Esophagus squamous epithelium (tissue), 5 donors: ENCODE data around the gene MVB12B. TPM values are rescaled to one million over a fixed set of nuclear protein-coding genes. Genes with fewer than 3 reads are reported as not detected.
A peak's percentile ranks its signal among the peaks of the same experiment; 100 is the strongest.

Experiments used
- DNase-seq: peaks from one replicate; lab custom pipeline; 2025; lab: John Stamatoyannopoulos, UW
- H3K27ac ChIP-seq, 4 donors: fragments of 200-600 bp; sonication (generic); one replicate each; pipeline ENCODE4 v1.5.1; 2016 to 2019; ENCODE audit warnings: mild to moderate bottlenecking in 1 of 4
- H3K27me3 ChIP-seq, 4 donors: fragments of 200-600 bp; sonication (generic); 1 replicate in 3 of 4; 2 replicates in 1 of 4; pipeline versions ENCODE4 v1.5.1 to v1.6.0; 2017 to 2021; ENCODE audit warnings: antibody characterized with exemption in 1 of 4
- H3K36me3 ChIP-seq, 3 donors: fragments of 200-600 bp; sonication (generic); one replicate each; pipeline ENCODE4 v1.5.1; 2016 to 2019
- H3K4me1 ChIP-seq, 3 donors: fragments of 200-600 bp; sonication (generic); one replicate each; pipeline ENCODE4 v1.5.1; 2017 to 2019
- H3K4me3 ChIP-seq, 4 donors: fragments of 200-600 bp; sonication (generic); 1 replicate in 3 of 4; 2 replicates in 1 of 4; pipeline ENCODE4 v1.5.1; 2016 to 2019; ENCODE audit warnings: mild to moderate bottlenecking in 2 of 4, moderate library complexity in 1 of 4
- H3K9me3 ChIP-seq, 3 donors: fragments of 200-600 bp; sonication (generic); one replicate each; pipeline ENCODE4 v1.5.1; 2016 to 2019
- POLR2A ChIP-seq, 4 donors: fragments of 450-650 bp; IDR thresholded peaks; one replicate each; pipeline ENCODE4 v1.6.1; 2017; ENCODE audit warnings: antibody characterized with exemption in 4 of 4, mild to moderate bottlenecking in 4 of 4, moderate library complexity in 3 of 4
- WGBS, 2 donors: methylation state at CpG; one replicate each; pipeline ENCODE4 v1.1.5; 2018; 5-methylcytosine and 5-hydroxymethylcytosine counted together
- intact Hi-C: fragments of 100-400 bp; cut with DNase I; formaldehyde crosslinking; loops from one replicate; pipeline ENCODE4 v1.15.0; 2022
- total RNA-seq, 4 donors: library from RNA; depleted of rRNA; stranded (reverse); fragments of >200 nt; gene quantifications; one replicate each; pipeline ENCODE4 v1.1.0, GENCODE V29; 2016
- TF ChIP-seq, protein P1 (sequence below), 6 experiments: fragments of 450-650 bp in 4 of 6; fragments of 200-600 bp in 2 of 6; sonication (generic) in 2 of 6; IDR thresholded peaks; one replicate each; pipeline ENCODE4 v1.5.1; 2016 to 2019; ENCODE audit warnings: antibody characterized with exemption in 6 of 6, mild to moderate bottlenecking in 4 of 6, moderate library complexity in 4 of 6
- donor health status: DM: yes; HTN: yes; CAD: no.

Gene MVB12B
- total RNA-seq, 4 donors from 2014 or later = 3.2 to 13.2 (median 5.3) TPM

DNA sequence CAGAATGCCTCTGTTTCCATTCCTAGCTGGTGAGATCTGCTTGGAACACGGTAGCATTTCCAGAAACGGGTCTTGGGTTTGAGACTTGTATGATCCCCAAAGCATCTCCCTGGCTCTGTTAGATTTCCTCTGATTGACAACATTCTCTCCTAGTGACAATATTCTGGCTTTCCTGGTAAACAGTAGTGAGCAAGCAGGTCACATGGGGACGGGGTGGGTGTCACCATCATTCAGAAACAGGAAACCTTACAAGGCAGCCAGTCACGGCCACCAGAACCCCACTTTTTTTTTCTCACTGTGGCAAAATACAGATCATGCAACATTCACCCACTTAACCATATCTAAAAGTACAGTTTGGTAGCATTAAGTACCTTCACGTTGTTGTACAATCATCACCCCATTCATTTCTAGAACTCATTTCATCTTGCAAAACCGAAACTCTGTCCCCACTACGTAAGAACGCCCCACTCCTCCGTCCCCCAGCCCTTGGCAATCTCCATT lies 197.0 kb downstream of the MVB12B start:
- peaks cover 0 to 37% (median 0%) of the 10 kb centered on the region in 3 donors for H3K4me1 ChIP-seq
- intact Hi-C loops = no loop called here
- 38 to 51% methylated on average over 9 of the region's 9 CpGs for WGBS, 2 donors
- H3K27me3 ChIP-seq = peaks cover 0 to 85% (median 2%) of the 10 kb centered on the region in 4 donors
- no peak for DNase-seq
- TF ChIP-seq, protein P1, sequence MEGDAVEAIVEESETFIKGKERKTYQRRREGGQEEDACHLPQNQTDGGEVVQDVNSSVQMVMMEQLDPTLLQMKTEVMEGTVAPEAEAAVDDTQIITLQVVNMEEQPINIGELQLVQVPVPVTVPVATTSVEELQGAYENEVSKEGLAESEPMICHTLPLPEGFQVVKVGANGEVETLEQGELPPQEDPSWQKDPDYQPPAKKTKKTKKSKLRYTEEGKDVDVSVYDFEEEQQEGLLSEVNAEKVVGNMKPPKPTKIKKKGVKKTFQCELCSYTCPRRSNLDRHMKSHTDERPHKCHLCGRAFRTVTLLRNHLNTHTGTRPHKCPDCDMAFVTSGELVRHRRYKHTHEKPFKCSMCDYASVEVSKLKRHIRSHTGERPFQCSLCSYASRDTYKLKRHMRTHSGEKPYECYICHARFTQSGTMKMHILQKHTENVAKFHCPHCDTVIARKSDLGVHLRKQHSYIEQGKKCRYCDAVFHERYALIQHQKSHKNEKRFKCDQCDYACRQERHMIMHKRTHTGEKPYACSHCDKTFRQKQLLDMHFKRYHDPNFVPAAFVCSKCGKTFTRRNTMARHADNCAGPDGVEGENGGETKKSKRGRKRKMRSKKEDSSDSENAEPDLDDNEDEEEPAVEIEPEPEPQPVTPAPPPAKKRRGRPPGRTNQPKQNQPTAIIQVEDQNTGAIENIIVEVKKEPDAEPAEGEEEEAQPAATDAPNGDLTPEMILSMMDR (IDR thresholded peaks at IDR 0.05) = no peak
- TF ChIP-seq POLR2A (IDR thresholded peaks at IDR 0.05) = no peak
- no peaks in the 10 kb centered on the region for H3K9me3 ChIP-seq
- peak overlapping the region in 3 of 4 donors; percentile 27 to 40 (median 38) for H3K27ac ChIP-seq
- H3K36me3 ChIP-seq = no peaks in the 10 kb centered on the region
- peak overlapping the region in 1 of 4 donors; percentile 3 for H3K4me3 ChIP-seq

DNA sequence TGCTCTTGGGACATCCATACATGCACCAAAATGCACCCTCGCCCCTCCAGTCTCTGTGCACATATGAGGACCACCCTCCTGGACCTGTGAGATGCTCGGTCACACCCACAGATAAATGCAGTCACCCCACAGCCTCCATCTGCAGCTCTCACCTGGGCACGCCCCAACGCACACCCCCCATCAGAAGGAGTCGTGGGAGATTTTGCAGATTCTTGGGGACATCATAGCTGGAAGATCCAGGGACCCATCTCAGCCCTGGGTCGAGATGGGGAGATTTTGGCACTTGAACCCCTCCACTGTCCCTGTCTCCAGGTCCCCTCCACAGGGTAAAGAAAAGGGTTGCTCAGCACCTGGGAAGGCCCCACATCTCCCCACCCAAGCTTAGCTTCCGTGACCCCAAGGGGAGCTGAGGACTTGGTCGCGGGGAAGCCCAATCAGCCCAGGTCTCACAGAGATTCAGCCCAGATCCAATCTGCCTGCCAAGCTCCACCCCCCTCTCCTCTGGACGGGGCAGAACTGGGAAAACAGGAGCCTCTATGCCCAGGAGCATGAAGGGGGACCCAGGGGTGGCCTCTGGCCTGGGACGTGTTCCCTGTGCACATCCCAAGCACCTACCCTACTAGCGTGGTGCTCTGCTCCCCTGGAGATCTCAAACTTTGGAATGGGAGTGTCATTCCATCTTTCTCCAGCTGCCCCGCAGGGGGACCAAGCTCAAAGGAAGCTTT lies 197.9 kb downstream of the MVB12B start:
- peaks cover 0 to 37% (median 0%) of the 10 kb centered on the region in 3 donors for H3K4me1 ChIP-seq
- H3K9me3 ChIP-seq = no peaks in the 10 kb centered on the region
- peak overlapping the region in 2 of 4 donors; percentile 27 to 40 for H3K27ac ChIP-seq
- H3K27me3 ChIP-seq = peaks cover 0 to 77% (median 0%) of the 10 kb centered on the region in 4 donors
- 66 to 72% methylated on average over 7 of the region's 13 CpGs for WGBS, 2 donors
- no peak for TF ChIP-seq POLR2A (IDR thresholded peaks at IDR 0.05)
- TF ChIP-seq, protein P1 (IDR thresholded peaks at IDR 0.05) = no peak
- intact Hi-C loops = no loop called here
- DNase-seq = no peak
- no peak overlapping the region for H3K4me3 ChIP-seq
- no peaks in the 10 kb centered on the region for H3K36me3 ChIP-seq

DNA sequence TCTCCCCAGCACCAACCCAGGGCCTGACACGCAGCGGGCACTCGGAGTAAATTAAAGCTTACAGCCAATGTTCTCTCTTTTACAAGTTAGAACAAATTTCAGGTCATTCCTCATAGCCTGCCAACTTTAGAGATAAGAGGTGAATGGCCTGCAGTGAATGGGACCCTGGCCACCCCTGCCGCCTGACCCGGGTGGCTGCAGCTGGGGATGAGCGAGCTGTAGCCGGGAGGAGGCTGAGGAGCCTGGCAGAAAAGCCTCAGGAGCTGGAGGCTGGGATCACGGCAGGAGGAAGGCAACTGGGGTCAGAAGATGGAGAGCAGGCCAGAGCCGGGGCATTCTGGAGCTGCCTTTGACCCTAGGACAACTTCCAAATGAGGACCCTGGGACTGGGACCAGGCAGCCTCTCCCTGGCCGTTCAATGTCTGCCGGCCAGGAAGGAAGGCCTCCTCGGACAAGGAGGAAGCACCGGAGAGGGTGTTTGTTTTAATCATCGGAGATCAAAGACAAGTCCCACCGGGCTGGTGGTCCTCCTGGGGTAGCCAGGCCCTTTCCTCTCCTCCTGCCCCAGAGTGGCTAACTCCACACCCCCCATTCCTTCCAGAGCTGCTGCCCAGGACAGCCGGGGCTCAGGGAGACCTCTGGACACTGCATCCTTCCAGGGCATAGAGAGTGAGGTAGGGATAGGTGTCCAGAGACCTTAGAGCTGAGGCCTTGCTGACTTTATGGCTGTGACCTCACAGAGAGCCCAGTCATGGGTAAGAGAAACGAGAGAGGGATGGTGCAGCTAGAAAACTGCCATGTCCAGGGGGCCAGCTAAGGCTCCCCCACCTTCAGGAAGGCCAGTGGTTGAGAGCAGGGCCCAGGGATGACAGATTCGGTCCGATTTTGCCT lies 199.8 kb downstream of the MVB12B start:
- TF ChIP-seq, protein P1 (IDR thresholded peaks at IDR 0.05) = no peak
- TF ChIP-seq POLR2A (IDR thresholded peaks at IDR 0.05) = no peak
- Histone ChIP-seq H3K4me1 (peaks cover 0 to 32% (median 0%) of the 10 kb centered on the region in 3 donors), H3K9me3 (no peaks in the 10 kb centered on the region), H3K27me3 (peaks cover 0 to 59% (median 0%) of the 10 kb centered on the region in 4 donors), H3K4me3 (no peak overlapping the region), H3K27ac (no peak overlapping the region), H3K36me3 (no peaks in the 10 kb centered on the region)
- no peak for DNase-seq
- 74 to 79% methylated on average over 9 to 15 of the region's 19 CpGs for WGBS, 2 donors
- intact Hi-C loops = no loop called here

DNA sequence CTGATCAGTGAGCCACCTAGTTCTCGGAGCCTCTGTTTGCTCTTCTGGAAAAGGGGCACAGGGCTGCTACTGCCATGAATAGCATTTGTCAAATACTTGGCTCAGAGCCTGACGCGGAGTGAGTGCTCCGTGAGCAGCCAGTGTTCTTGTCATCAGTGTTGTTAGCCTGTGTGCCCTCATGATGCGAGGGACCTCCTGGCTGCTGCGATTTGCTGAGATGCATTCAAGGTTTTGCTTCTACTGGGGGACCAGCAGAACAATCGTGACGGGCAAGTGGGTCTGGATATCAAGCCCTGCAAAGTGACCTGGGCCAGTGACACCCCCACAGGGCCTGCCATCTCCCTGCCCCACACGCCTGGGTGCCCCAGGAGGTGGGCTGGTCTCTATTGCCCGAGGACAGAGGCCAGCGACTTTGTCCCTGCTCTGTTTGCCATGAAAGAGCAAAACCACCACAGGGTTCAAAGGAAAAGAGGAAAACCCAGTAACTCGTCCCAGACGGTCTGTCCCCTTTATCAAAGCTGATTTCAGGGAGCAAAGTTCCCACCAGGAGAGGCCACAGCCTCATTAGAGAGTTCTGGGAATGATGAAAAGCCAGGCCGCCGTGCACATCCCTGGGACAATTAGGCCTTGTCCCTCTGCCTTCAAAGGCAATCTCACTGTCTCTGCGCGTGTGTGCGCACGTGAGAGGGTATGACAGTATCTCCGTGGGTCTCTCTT lies 200.6 kb downstream of the MVB12B start:
- Histone ChIP-seq H3K4me3 (no peak overlapping the region), H3K4me1 (peaks cover 0 to 27% (median 0%) of the 10 kb centered on the region in 3 donors), H3K36me3 (no peaks in the 10 kb centered on the region), H3K27ac (no peak overlapping the region), H3K27me3 (peaks cover 0 to 59% (median 0%) of the 10 kb centered on the region in 4 donors), H3K9me3 (no peaks in the 10 kb centered on the region)
- intact Hi-C loops = no loop called here
- no peak for DNase-seq
- no peak for TF ChIP-seq POLR2A (IDR thresholded peaks at IDR 0.05)
- TF ChIP-seq, protein P1 (IDR thresholded peaks at IDR 0.05) = no peak
- 84 to 85% methylated on average over 12 to 17 of the region's 20 CpGs for WGBS, 2 donors
